Spleen (tissue), 7 donors: Measurements from ENCODE around the gene AKT3.

ENCODE experiments used
- POLR2A ChIP-seq, 3 donors: fragments of 450-650 bp; IDR thresholded peaks; one replicate each; pipeline ENCODE4 v1.5.1; 2017; ENCODE audit warnings: antibody characterized with exemption in 3 of 3, mild to moderate bottlenecking in 1 of 3
- POLR2AphosphoS5 ChIP-seq, 3 donors: sonication (generic); formaldehyde crosslinking; IDR thresholded peaks; one replicate each; pipeline ENCODE4 v1.5.1; 2017; ENCODE audit warnings: antibody characterized with exemption in 3 of 3
- TF ChIP-seq, protein P1 (sequence below), 11 experiments: fragments of 200-600 bp in 7 of 11; fragments of 450-650 bp in 4 of 11; sonication (generic) in 4 of 11; IDR thresholded peaks in 8 of 11; conservative IDR thresholded peaks in 3 of 11; 1 replicate in 7 of 11; 2 replicates in 4 of 11; pipeline versions ENCODE4 v1.4.0 to v1.8.0; 2016 to 2021; ENCODE audit warnings: antibody characterized with exemption in 11 of 11, inconsistent platforms in 4 of 11, mild to moderate bottlenecking in 1 of 11
- donor health status: DM: no; HTN: no; CAD: no; lungs with moderate emphysema.
- donor health status: DM: no; HTN: no; CAD: no.
- donor health status: DM: no; HTN: no; CAD: no.

DNA sequence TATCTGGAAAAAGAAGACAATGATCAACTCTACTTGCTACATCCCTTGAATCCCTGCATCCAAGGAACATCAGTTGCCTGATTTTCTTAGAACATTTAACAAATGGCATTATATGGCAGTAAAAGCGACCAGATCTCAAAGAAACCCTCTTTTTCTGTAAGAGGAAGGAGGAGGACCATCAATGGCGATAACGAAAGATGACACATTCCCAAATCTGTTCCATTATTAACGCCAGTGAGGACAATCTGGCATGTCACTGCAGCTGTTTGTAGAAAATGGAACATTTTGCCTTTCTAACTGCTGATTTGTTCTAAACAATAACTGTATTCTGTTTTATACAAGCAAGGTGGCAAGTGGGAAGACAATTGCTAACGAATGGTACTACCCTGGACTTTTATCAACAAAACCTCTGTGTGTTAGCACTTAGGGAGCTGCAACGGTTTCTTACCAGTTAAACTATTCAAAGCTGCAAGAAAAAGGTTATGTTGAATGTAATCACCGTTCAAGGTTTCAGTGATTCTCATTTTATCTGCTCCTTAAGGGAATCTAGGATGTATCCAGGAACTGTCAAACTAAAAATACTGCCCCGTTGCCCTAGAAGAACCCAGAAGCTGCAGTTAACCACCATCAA lies 342.3 kb downstream of the AKT3 start:
- TF ChIP-seq POLR2A (IDR thresholded peaks at IDR 0.05) = no peak
- TF ChIP-seq, protein P1, sequence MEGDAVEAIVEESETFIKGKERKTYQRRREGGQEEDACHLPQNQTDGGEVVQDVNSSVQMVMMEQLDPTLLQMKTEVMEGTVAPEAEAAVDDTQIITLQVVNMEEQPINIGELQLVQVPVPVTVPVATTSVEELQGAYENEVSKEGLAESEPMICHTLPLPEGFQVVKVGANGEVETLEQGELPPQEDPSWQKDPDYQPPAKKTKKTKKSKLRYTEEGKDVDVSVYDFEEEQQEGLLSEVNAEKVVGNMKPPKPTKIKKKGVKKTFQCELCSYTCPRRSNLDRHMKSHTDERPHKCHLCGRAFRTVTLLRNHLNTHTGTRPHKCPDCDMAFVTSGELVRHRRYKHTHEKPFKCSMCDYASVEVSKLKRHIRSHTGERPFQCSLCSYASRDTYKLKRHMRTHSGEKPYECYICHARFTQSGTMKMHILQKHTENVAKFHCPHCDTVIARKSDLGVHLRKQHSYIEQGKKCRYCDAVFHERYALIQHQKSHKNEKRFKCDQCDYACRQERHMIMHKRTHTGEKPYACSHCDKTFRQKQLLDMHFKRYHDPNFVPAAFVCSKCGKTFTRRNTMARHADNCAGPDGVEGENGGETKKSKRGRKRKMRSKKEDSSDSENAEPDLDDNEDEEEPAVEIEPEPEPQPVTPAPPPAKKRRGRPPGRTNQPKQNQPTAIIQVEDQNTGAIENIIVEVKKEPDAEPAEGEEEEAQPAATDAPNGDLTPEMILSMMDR (IDR thresholded peaks at IDR 0.05 in 8 of 11, conservative IDR thresholded peaks at IDR 0.05 in 3 of 11) = no peak
- TF ChIP-seq POLR2AphosphoS5 (IDR thresholded peaks at IDR 0.05) = no peak
